GM12872 (cell line): Measurements from ENCODE around the gene ANGPTL8.
A peak's percentile ranks its signal among the peaks of the same experiment; 100 is the strongest.

Experiments
- CTCF ChIP-seq: IDR thresholded peaks from 3 replicates; pipeline ENCODE4 v1.5.1; 2011; ENCODE audit warnings: low read depth, mild to moderate bottlenecking, low read length, moderate library complexity; ENCODE audit not compliant: insufficient read depth

Gene ANGPTL8

GRCh38 chr19:11274533-11275086, 35.2 kb downstream of the ANGPTL8 start:
- TF ChIP-seq CTCF = no peak

- TF ChIP-seq CTCF = no peak
Measured at GRCh38 chr19:11278670-11279069, 39.3 kb downstream of the ANGPTL8 start.

DNA sequence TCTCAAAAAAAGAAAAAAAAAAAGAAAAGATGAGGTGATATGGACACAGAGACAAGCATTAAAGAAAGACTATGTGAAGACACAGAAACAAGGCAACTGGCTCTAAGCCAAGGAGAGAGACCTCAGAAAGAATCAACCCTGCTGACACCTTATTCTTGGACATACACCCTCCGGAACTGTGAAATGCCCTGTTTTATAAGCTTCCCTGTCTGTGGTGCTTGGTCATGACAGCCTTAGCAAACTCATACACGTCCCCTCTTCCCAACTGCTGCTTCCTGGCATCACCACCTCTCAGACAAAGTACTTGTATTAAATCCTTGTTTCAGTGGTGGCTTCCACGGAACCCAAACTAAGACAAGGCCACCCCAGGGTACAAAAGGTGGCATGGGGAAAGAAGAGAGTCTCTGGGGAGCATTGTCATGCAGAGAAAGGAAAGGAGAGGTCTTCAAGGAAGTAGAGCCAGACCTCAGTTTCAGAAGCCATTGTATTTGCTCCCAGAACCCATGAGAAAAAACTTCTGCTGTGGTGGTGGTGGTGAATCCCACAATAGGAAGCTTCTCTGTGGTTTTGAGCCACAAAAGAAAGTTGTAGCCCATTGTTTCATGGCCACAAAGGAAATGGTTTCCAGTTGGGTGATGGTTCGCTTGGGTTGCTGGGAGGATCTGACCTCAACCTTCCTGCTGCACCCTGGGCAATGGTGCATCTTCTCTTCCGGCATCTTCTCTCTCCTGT, 40.3 kb downstream of the ANGPTL8 start:
- no peak for TF ChIP-seq CTCF

GRCh38 chr19:11281356-11282049, 42.1 kb downstream of the ANGPTL8 start:
- TF ChIP-seq CTCF = no peak

- TF ChIP-seq CTCF = no peak
Measured at GRCh38 chr19:11284515-11284914, 45.1 kb downstream of the ANGPTL8 start.

DNA sequence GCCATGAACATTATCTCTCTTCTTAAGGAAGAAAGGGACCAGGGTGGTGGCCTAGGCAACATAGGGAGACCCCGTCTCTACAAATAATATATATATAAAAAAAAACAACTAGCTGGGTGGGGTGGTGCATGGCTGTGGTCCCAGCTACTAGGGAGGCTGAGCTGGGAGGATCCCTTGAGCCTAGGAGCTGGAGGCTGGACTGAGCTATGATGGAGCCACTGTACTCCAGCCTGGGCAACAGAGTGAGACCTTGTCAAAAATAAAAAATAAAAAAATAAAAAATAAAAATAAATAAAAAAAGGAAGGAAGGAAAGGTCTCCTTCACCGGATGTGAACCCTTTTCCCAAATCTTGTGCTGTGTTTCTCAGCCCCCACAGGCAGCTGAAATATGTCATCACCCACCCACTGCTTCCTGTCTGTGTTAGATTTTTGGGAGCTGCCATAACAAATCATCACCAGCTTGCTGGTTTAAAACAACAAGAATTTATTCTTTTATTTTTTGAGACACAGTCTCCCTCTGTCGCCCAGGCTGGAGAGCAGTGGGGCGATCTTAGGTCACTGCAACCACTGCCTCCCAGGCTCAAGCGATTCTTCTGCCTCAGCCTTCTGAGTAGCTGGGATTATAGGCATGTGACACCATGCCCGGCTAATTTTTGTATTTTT, 47.0 kb downstream of the ANGPTL8 start:
- no peak for TF ChIP-seq CTCF

GRCh38 chr19:11288349-11288748, 48.9 kb downstream of the ANGPTL8 start:
- peak; percentile 47 for TF ChIP-seq CTCF
